ENCODE measurements around the gene ANAPC15.

ANAPC15 gene

GRCh38 chr11:72124046-72124445 lies 11.6 kb upstream of the ANAPC15 start:
- peaks cover 22% of the 10 kb centered on the region for H3K9me3 ChIP-seq (ENCODE audit: control insufficient read depth, insufficient read depth, low read depth, low read length)

GRCh38 chr11:72123117-72123653 lies 10.7 kb upstream of the ANAPC15 start:
- no peaks in the 10 kb centered on the region for H3K27me3 ChIP-seq (ENCODE audit: control insufficient read depth, insufficient read depth, low read length)
- H3K4me3 ChIP-seq (ENCODE audit: low read depth, low read length), result no peak overlapping the region
- no peak overlapping the region for H3K9ac ChIP-seq (ENCODE audit: low read length)
- H3K9me3 ChIP-seq (ENCODE audit: control insufficient read depth, insufficient read depth, low read depth, low read length), result peaks cover 13% of the 10 kb centered on the region
- H3K36me3 ChIP-seq (ENCODE audit: control insufficient read depth, insufficient read depth, low read length), result no peaks in the 10 kb centered on the region
- H3K27ac ChIP-seq (ENCODE audit: low read depth, low read length), result no peak overlapping the region
- no peaks in the 10 kb centered on the region for H3K4me1 ChIP-seq (ENCODE audit: control insufficient read depth, insufficient read depth, low read length)

More at GRCh38 chr11:72124046-72124445, 11.6 kb upstream of the ANAPC15 start:
- H3K4me3 ChIP-seq (ENCODE audit: low read depth, low read length), result no peak overlapping the region
- H3K27ac ChIP-seq (ENCODE audit: low read depth, low read length), result no peak overlapping the region
- H3K27me3 ChIP-seq (ENCODE audit: control insufficient read depth, insufficient read depth, low read length), result no peaks in the 10 kb centered on the region
- no peak overlapping the region for H3K9ac ChIP-seq (ENCODE audit: low read length)
- H3K36me3 ChIP-seq (ENCODE audit: control insufficient read depth, insufficient read depth, low read length), result no peaks in the 10 kb centered on the region
- H3K4me1 ChIP-seq (ENCODE audit: control insufficient read depth, insufficient read depth, low read length), result no peaks in the 10 kb centered on the region

- H3K27me3 ChIP-seq (ENCODE audit: control insufficient read depth, insufficient read depth, low read length), result no peaks in the 10 kb centered on the region
- H3K27ac ChIP-seq (ENCODE audit: low read depth, low read length), result no peak overlapping the region
- H3K36me3 ChIP-seq (ENCODE audit: control insufficient read depth, insufficient read depth, low read length), result no peaks in the 10 kb centered on the region
- H3K4me3 ChIP-seq (ENCODE audit: low read depth, low read length), result no peak overlapping the region
- no peak overlapping the region for H3K9ac ChIP-seq (ENCODE audit: low read length)
- peaks cover 11% of the 10 kb centered on the region; the same call in 1 of the 2 replicates for H3K9me3 ChIP-seq (ENCODE audit: control insufficient read depth, insufficient read depth, low read depth, low read length)
- no peaks in the 10 kb centered on the region for H3K4me1 ChIP-seq (ENCODE audit: control insufficient read depth, insufficient read depth, low read length)
Measured at GRCh38 chr11:72122607-72123006, 10.1 kb upstream of the ANAPC15 start.

- Histone ChIP-seq H3K36me3 (ENCODE audit: control insufficient read depth, insufficient read depth, low read length) (no peaks in the 10 kb centered on the region), H3K4me1 (ENCODE audit: control insufficient read depth, insufficient read depth, low read length) (no peaks in the 10 kb centered on the region), H3K9ac (ENCODE audit: low read length) (no peak overlapping the region), H3K4me3 (ENCODE audit: low read depth, low read length) (no peak overlapping the region), H3K27ac (ENCODE audit: low read depth, low read length) (no peak overlapping the region), H3K9me3 (ENCODE audit: control insufficient read depth, insufficient read depth, low read depth, low read length) (0 out of 2 replicates have a peak, but pooled peaks cover 5% of the 10 kb centered on the region), H3K27me3 (ENCODE audit: control insufficient read depth, insufficient read depth, low read length) (no peaks in the 10 kb centered on the region)
Measured at GRCh38 chr11:72120930-72121329, 8.4 kb upstream of the ANAPC15 start.

GRCh38 chr11:72119198-72119597 lies 6.7 kb upstream of the ANAPC15 start:
- Histone ChIP-seq H3K4me1 (ENCODE audit: control insufficient read depth, insufficient read depth, low read length) (no peaks in the 10 kb centered on the region), H3K9ac (ENCODE audit: low read length) (no peak overlapping the region), H3K9me3 (ENCODE audit: control insufficient read depth, insufficient read depth, low read depth, low read length) (no peaks in the 10 kb centered on the region), H3K27ac (ENCODE audit: low read depth, low read length) (no peak overlapping the region), H3K36me3 (ENCODE audit: control insufficient read depth, insufficient read depth, low read length) (no peaks in the 10 kb centered on the region), H3K27me3 (ENCODE audit: control insufficient read depth, insufficient read depth, low read length) (no peaks in the 10 kb centered on the region), H3K4me3 (ENCODE audit: low read depth, low read length) (no peak overlapping the region)

GRCh38 chr11:72116019-72116755 lies 3.7 kb upstream of the ANAPC15 start:
- H3K9me3 ChIP-seq (ENCODE audit: control insufficient read depth, insufficient read depth, low read depth, low read length), result no peaks in the 10 kb centered on the region

GRCh38 chr11:72114570-72114969 lies 2.1 kb upstream of the ANAPC15 start:
- H3K36me3 ChIP-seq (ENCODE audit: control insufficient read depth, insufficient read depth, low read length), result peaks cover 14% of the 10 kb centered on the region
- no peak overlapping the region for H3K4me3 ChIP-seq (ENCODE audit: low read depth, low read length)
- H3K27me3 ChIP-seq (ENCODE audit: control insufficient read depth, insufficient read depth, low read length), result no peaks in the 10 kb centered on the region
- H3K27ac ChIP-seq (ENCODE audit: low read depth, low read length), result no peak overlapping the region
- no peaks in the 10 kb centered on the region for H3K9me3 ChIP-seq (ENCODE audit: control insufficient read depth, insufficient read depth, low read depth, low read length)
- peaks cover 12% of the 10 kb centered on the region for H3K4me1 ChIP-seq (ENCODE audit: control insufficient read depth, insufficient read depth, low read length)
- no peak overlapping the region for H3K9ac ChIP-seq (ENCODE audit: low read length)

More at GRCh38 chr11:72116019-72116755, 3.7 kb upstream of the ANAPC15 start:
- no peak overlapping the region for H3K27ac ChIP-seq (ENCODE audit: low read depth, low read length)
- H3K27me3 ChIP-seq (ENCODE audit: control insufficient read depth, insufficient read depth, low read length), result no peaks in the 10 kb centered on the region
- H3K36me3 ChIP-seq (ENCODE audit: control insufficient read depth, insufficient read depth, low read length), result no peaks in the 10 kb centered on the region
- no peak overlapping the region for H3K4me3 ChIP-seq (ENCODE audit: low read depth, low read length)
- peaks cover 12% of the 10 kb centered on the region for H3K4me1 ChIP-seq (ENCODE audit: control insufficient read depth, insufficient read depth, low read length)
- no peak overlapping the region for H3K9ac ChIP-seq (ENCODE audit: low read length)

GRCh38 chr11:72112978-72113808 lies 698 bp upstream of the ANAPC15 start:
- Histone ChIP-seq H3K36me3 (ENCODE audit: control insufficient read depth, insufficient read depth, low read length) (peaks cover 19% of the 10 kb centered on the region), H3K4me1 (ENCODE audit: control insufficient read depth, insufficient read depth, low read length) (peaks cover 12% of the 10 kb centered on the region), H3K27ac (ENCODE audit: low read depth, low read length) (peak overlapping the region; percentile 98), H3K9me3 (ENCODE audit: control insufficient read depth, insufficient read depth, low read depth, low read length) (no peaks in the 10 kb centered on the region), H3K27me3 (ENCODE audit: control insufficient read depth, insufficient read depth, low read length) (no peaks in the 10 kb centered on the region), H3K9ac (ENCODE audit: low read length) (peak overlapping the region; percentile 98), H3K4me3 (ENCODE audit: low read depth, low read length) (peak overlapping the region; percentile 75)

- peak overlapping the region; percentile 28 for H3K27ac ChIP-seq (ENCODE audit: low read depth, low read length)
- peaks cover 12% of the 10 kb centered on the region for H3K4me1 ChIP-seq (ENCODE audit: control insufficient read depth, insufficient read depth, low read length)
- H3K36me3 ChIP-seq (ENCODE audit: control insufficient read depth, insufficient read depth, low read length), result peaks cover 21% of the 10 kb centered on the region
Measured at GRCh38 chr11:72111300-72112142, 974 bp downstream of the ANAPC15 start.

GRCh38 chr11:72105888-72106287 lies 6.6 kb downstream of the ANAPC15 start, which contains the start of gene TOMT:
TSS of gene TOMT (plus strand) at chr11:72105924. CDS start at chr11:72105952, 28 bp downstream.
- no peaks in the 10 kb centered on the region for H3K9me3 ChIP-seq (ENCODE audit: control insufficient read depth, insufficient read depth, low read depth, low read length)
- H3K27me3 ChIP-seq (ENCODE audit: control insufficient read depth, insufficient read depth, low read length), result no peaks in the 10 kb centered on the region
- peaks cover 14% of the 10 kb centered on the region for H3K4me1 ChIP-seq (ENCODE audit: control insufficient read depth, insufficient read depth, low read length)
- no peak within 1 kb of the TSS for H3K27ac ChIP-seq (ENCODE audit: low read depth, low read length)
- no peak within 1 kb of the TSS for H3K4me3 ChIP-seq (ENCODE audit: low read depth, low read length)
- H3K36me3 ChIP-seq (ENCODE audit: control insufficient read depth, insufficient read depth, low read length), result peaks cover 26% of the 10 kb centered on the region
- H3K9ac ChIP-seq (ENCODE audit: low read length), result peak within 1 kb of the TSS; percentile 25

More at GRCh38 chr11:72111300-72112142, 974 bp downstream of the ANAPC15 start:
- Histone ChIP-seq H3K4me3 (ENCODE audit: low read depth, low read length) (peak overlapping the region; percentile 75), H3K9me3 (ENCODE audit: control insufficient read depth, insufficient read depth, low read depth, low read length) (no peaks in the 10 kb centered on the region), H3K27me3 (ENCODE audit: control insufficient read depth, insufficient read depth, low read length) (no peaks in the 10 kb centered on the region), H3K9ac (ENCODE audit: low read length) (peak overlapping the region; percentile 98)
